Raji (cell line): Measurements from ENCODE around the gene OOSP3.

Source experiments
- POLR2A ChIP-seq: IDR thresholded peaks from 2 replicates; pipeline ENCODE4 v1.6.1; 2011; ENCODE audit warnings: low read depth, low read length, control low read depth; ENCODE audit not compliant: insufficient read depth

OOSP3 gene

GRCh38 chr11:59878575-59878974 lies at the start of gene OOSP3:
OOSP3 (plus strand) TSS chr11:59878782; CDS start chr11:59878809, 27 bp downstream.
- no peak for TF ChIP-seq POLR2A

GRCh38 chr11:59829358-59829757 lies 49.2 kb upstream of the OOSP3 start:
- no peak for TF ChIP-seq POLR2A

GRCh38 chr11:59833602-59834001 lies 45.0 kb upstream of the OOSP3 start:
- TF ChIP-seq POLR2A = no peak

- TF ChIP-seq POLR2A = no peak
Measured at GRCh38 chr11:59839615-59840014, 39.0 kb upstream of the OOSP3 start.

GRCh38 chr11:59841514-59841913 lies 37.1 kb upstream of the OOSP3 start:
- no peak for TF ChIP-seq POLR2A

GRCh38 chr11:59842316-59842715 lies 36.3 kb upstream of the OOSP3 start:
- TF ChIP-seq POLR2A = no peak

GRCh38 chr11:59845399-59845798 lies 33.2 kb upstream of the OOSP3 start, which contains the start of gene CBLIF:
CBLIF (minus strand) TSS chr11:59845499; CDS start chr11:59845453, 46 bp downstream.
- no peak for TF ChIP-seq POLR2A

- no peak for TF ChIP-seq POLR2A
Measured at GRCh38 chr11:59846556-59846955, 32.0 kb upstream of the OOSP3 start.

GRCh38 chr11:59847626-59848025 lies 31.0 kb upstream of the OOSP3 start:
- no peak for TF ChIP-seq POLR2A

- TF ChIP-seq POLR2A = no peak
Measured at GRCh38 chr11:59849129-59849528, 29.5 kb upstream of the OOSP3 start.

- TF ChIP-seq POLR2A = no peak
Measured at GRCh38 chr11:59854871-59855270, 23.7 kb upstream of the OOSP3 start.

- no peak for TF ChIP-seq POLR2A
Measured at GRCh38 chr11:59857439-59858434, 20.8 kb upstream of the OOSP3 start.

- TF ChIP-seq POLR2A = no peak
Measured at GRCh38 chr11:59859673-59860072, 18.9 kb upstream of the OOSP3 start.

- no peak for TF ChIP-seq POLR2A
Measured at GRCh38 chr11:59862252-59862651, 16.3 kb upstream of the OOSP3 start.

GRCh38 chr11:59865031-59865430 lies 13.6 kb upstream of the OOSP3 start:
- no peak for TF ChIP-seq POLR2A

- no peak for TF ChIP-seq POLR2A
Measured at GRCh38 chr11:59866397-59866796, 12.2 kb upstream of the OOSP3 start, which contains the start of gene TCN1. TCN1 (minus strand) TSS chr11:59866487; CDS start chr11:59866470, 17 bp downstream.

GRCh38 chr11:59866836-59867235 lies 11.7 kb upstream of the OOSP3 start:
- no peak for TF ChIP-seq POLR2A

- TF ChIP-seq POLR2A = no peak
Measured at GRCh38 chr11:59867946-59868345, 10.6 kb upstream of the OOSP3 start.
